IMR-90 (cell line): Measurements from ENCODE around the gene APOL3. TPM values are rescaled to one million over a fixed set of nuclear protein-coding genes. Genes with fewer than 3 reads are reported as not detected.

ENCODE experiments used
- ATAC-seq: fragments of 200-7000 bp; cut with Tn5 transposase; 2 replicates; pipeline ENCODE4 v1.9.1; 2020; ENCODE audit warnings: low read depth, mild to moderate bottlenecking, moderate library complexity
- BruUV-seq: library from RNA; stranded (reverse); fragments of 400-500 nt; replicated peaks from 2 replicates; lab custom pipeline; 2021; lab: Mats Ljungman, UMichigan
- CTCF ChIA-PET: fragments of 300-600 bp; formaldehyde crosslinking; extraction: SDS; loops from one replicate; lab custom pipeline; 2021; ENCODE audit warnings: antibody characterized with exemption; lab: Yijun Ruan, JAX
- POLR2A ChIA-PET: fragments of 300-600 bp; sonication (Branson Sonifier 250); formaldehyde crosslinking; loops from one replicate; lab custom pipeline; 2022; ENCODE audit warnings: antibody characterized with exemption; ENCODE audit not compliant: unreplicated experiment; lab: Charles Lee
- DNase-seq: peaks from one replicate; pipeline ENCODE4 v3.0.0; 2013
- H2AFZ ChIP-seq: replicated peaks from 2 replicates; pipeline ENCODE3; 2013; ENCODE audit warnings: low read length, mild to moderate bottlenecking; ENCODE audit not compliant: poor library complexity
- H2AK5ac ChIP-seq: 2 replicates; pipeline ENCODE4 v1.6.1; 2013; ENCODE audit warnings: low read depth, low read length, inconsistent platforms
- H2AK9ac ChIP-seq: replicated peaks from 2 replicates; pipeline ENCODE3; 2013; ENCODE audit warnings: mild to moderate bottlenecking, low read depth, low read length, moderate library complexity; ENCODE audit not compliant: poor library complexity
- H2BK120ac ChIP-seq: 2 replicates; pipeline ENCODE4 v1.6.1; 2013; ENCODE audit warnings: low read depth, low read length, inconsistent platforms
- H2BK15ac ChIP-seq: 3 replicates; pipeline ENCODE4 v1.6.1; 2013; ENCODE audit warnings: low read depth, low read length, inconsistent platforms
- H2BK20ac ChIP-seq: 2 replicates; pipeline ENCODE4 v1.6.1; 2013; ENCODE audit warnings: low read depth, mild to moderate bottlenecking, inconsistent platforms, low read length, moderate library complexity
- H2BK5ac ChIP-seq: 2 replicates; pipeline ENCODE4 v1.6.1; 2013; ENCODE audit warnings: mild to moderate bottlenecking, low read depth, low read length, inconsistent platforms; ENCODE audit not compliant: poor library complexity, severe bottlenecking
- H3K14ac ChIP-seq: replicated peaks from 2 replicates; pipeline ENCODE4 v1.6.1; 2013; ENCODE audit warnings: low read depth, low read length, inconsistent platforms
- H3K18ac ChIP-seq: 2 replicates; pipeline ENCODE4 v1.6.1; 2013; ENCODE audit warnings: low read depth, low read length, control low read depth
- H3K23ac ChIP-seq: 2 replicates; pipeline ENCODE4 v1.6.1; 2013; ENCODE audit warnings: low read depth, low read length, inconsistent platforms
- H3K27ac ChIP-seq: 2 replicates; pipeline ENCODE4 v1.5.1; 2013; ENCODE audit warnings: mild to moderate bottlenecking, control low read depth, low read length; ENCODE audit not compliant: insufficient read depth
- H3K27me3 ChIP-seq: 2 replicates; pipeline ENCODE4 v1.6.1; 2013; ENCODE audit warnings: low read length; ENCODE audit not compliant: control insufficient read depth, insufficient read depth
- H3K36me3 ChIP-seq: 2 replicates; pipeline ENCODE4 v1.6.1; 2013; ENCODE audit warnings: low read length, mixed read lengths; ENCODE audit not compliant: control insufficient read depth, insufficient read depth
- H3K4ac ChIP-seq: 2 replicates; pipeline ENCODE4 v1.6.1; 2013; ENCODE audit warnings: low read depth, low read length, inconsistent platforms
- H3K4me1 ChIP-seq: 2 replicates; pipeline ENCODE4 v1.6.1; 2013; ENCODE audit warnings: low read length, mixed read lengths; ENCODE audit not compliant: control insufficient read depth, insufficient read depth
- H3K4me2 ChIP-seq: 2 replicates; pipeline ENCODE4 v1.6.1; 2013; ENCODE audit warnings: low read depth, mild to moderate bottlenecking, control low read depth, low read length, moderate library complexity
- H3K4me3 ChIP-seq: 2 replicates; pipeline ENCODE4 v1.5.1; 2013; ENCODE audit warnings: low read depth, mild to moderate bottlenecking, control low read depth, low read length, moderate library complexity; ENCODE audit not compliant: insufficient read depth
- H3K56ac ChIP-seq: 2 replicates; pipeline ENCODE4 v1.6.1; 2013; ENCODE audit warnings: low read length, inconsistent platforms; ENCODE audit not compliant: insufficient read depth; ENCODE audit errors: extremely low read depth
- H3K79me1 ChIP-seq, 2 experiments: 2 replicates each; pipeline ENCODE4 v1.6.1; 2013; ENCODE audit warnings: low read length in 2 of 2, inconsistent platforms in 1 of 2, low read depth in 1 of 2
- H3K9ac ChIP-seq: 2 replicates; pipeline ENCODE4 v1.6.1; 2013; ENCODE audit warnings: low read depth, low read length, control low read depth
- H3K9me1 ChIP-seq: 2 replicates; pipeline ENCODE4 v1.6.1; 2013; ENCODE audit warnings: low read length, inconsistent platforms; ENCODE audit not compliant: insufficient read depth
- H3K9me3 ChIP-seq: 2 replicates; pipeline ENCODE4 v1.6.1; 2013; ENCODE audit warnings: low read length; ENCODE audit not compliant: control insufficient read depth, insufficient read depth
- H4K20me1 ChIP-seq: 2 replicates; pipeline ENCODE4 v1.6.1; 2013; ENCODE audit warnings: low read length, inconsistent platforms; ENCODE audit not compliant: insufficient read depth
- H4K5ac ChIP-seq: 2 replicates; pipeline ENCODE4 v1.6.1; 2013; ENCODE audit warnings: mild to moderate bottlenecking, low read depth, low read length, control low read depth
- H4K8ac ChIP-seq, 2 experiments: 2 replicates each; pipeline ENCODE4 v1.6.1; 2013; ENCODE audit warnings: low read depth in 2 of 2, low read length in 2 of 2, control low read depth in 1 of 2, inconsistent platforms in 1 of 2
- H4K91ac ChIP-seq: 2 replicates; pipeline ENCODE4 v1.6.1; 2013; ENCODE audit warnings: low read depth, low read length, inconsistent platforms; ENCODE audit not compliant: insufficient read depth
- BHLHE40 ChIP-seq: fragments of 150-350 bp; IDR thresholded peaks from 2 replicates; pipeline ENCODE4 v1.6.1; 2016; ENCODE audit warnings: mild to moderate bottlenecking, low read depth, low read length
- CEBPB ChIP-seq: IDR thresholded peaks from 2 replicates; pipeline ENCODE4 v1.6.1; 2012; ENCODE audit warnings: low read depth, low read length, improper control_type of control experiment
- CHD1 ChIP-seq: IDR thresholded peaks from 2 replicates; pipeline ENCODE4 v1.6.1; 2012; ENCODE audit warnings: low read depth, low read length, improper control_type of control experiment
- CTCF ChIP-seq: conservative IDR thresholded peaks from 2 replicates; pipeline ENCODE4 v1.5.1; 2012; ENCODE audit warnings: mild to moderate bottlenecking, low read depth, low read length, improper control_type of control experiment
- ELK1 ChIP-seq: fragments of 150-350 bp; IDR thresholded peaks from 2 replicates; pipeline ENCODE4 v1.6.1; 2016; ENCODE audit warnings: low read depth, mild to moderate bottlenecking, low read length, moderate library complexity, borderline replicate concordance
- FOS ChIP-seq: fragments of 150-350 bp; IDR thresholded peaks from 2 replicates; pipeline ENCODE4 v1.6.1; 2016; ENCODE audit warnings: low read depth, low read length
- MXI1 ChIP-seq: IDR thresholded peaks from 2 replicates; pipeline ENCODE4 v1.6.1; 2012; ENCODE audit warnings: low read depth, mild to moderate bottlenecking, low read length, moderate library complexity, borderline replicate concordance
- NFE2L2 ChIP-seq: fragments of 150-350 bp; IDR thresholded peaks from 2 replicates; pipeline ENCODE4 v1.6.1; 2016; ENCODE audit warnings: low read depth, mild to moderate bottlenecking, low read length
- POLR2A ChIP-seq: IDR thresholded peaks from 2 replicates; pipeline ENCODE4 v1.6.1; 2012; ENCODE audit warnings: mild to moderate bottlenecking, low read depth, low read length
- RAD21 ChIP-seq: IDR thresholded peaks from 2 replicates; pipeline ENCODE4 v1.6.1; 2012; ENCODE audit warnings: low read length, improper control_type of control experiment
- RFX5 ChIP-seq: IDR thresholded peaks from 2 replicates; pipeline ENCODE4 v1.8.0; 2012; ENCODE audit warnings: low read depth, mild to moderate bottlenecking, low read length, moderate library complexity
- SMC3 ChIP-seq: fragments of 150-350 bp; IDR thresholded peaks from 2 replicates; pipeline ENCODE4 v1.6.1; 2016; ENCODE audit warnings: low read depth, mild to moderate bottlenecking, antibody characterized with exemption, low read length, moderate library complexity
- USF2 ChIP-seq: fragments of 150-350 bp; IDR thresholded peaks from 2 replicates; pipeline ENCODE4 v1.6.1; 2017; ENCODE audit warnings: mild to moderate bottlenecking, antibody characterized with exemption, low read length, low read depth
- WGBS, 2 experiments: methylation state at CpG; one replicate each; pipeline versions ENCODE4 v1.1.5 to v1.1.7; 2013; ENCODE audit warnings: missing lambda C conversion rate in 2 of 2; ENCODE audit not compliant: insufficient read length in 1 of 2; ENCODE audit errors: extremely low coverage in 2 of 2; 5-methylcytosine and 5-hydroxymethylcytosine counted together
- dilution Hi-C: fragments of 300-500 bp; cut with HindIII; formaldehyde crosslinking; loops from one replicate; pipeline ENCODE4 v1.14.3; 2018; ENCODE audit warnings: low sequenced_read_pairs; ENCODE audit not compliant: unreplicated experiment
- in situ Hi-C: fragments of 300-500 bp; cut with MboI; formaldehyde crosslinking; loops from 3 replicates; pipeline ENCODE4 v1.14.3; 2019; ENCODE audit warnings: low sequenced_read_pairs, inconsistent platforms, mixed read lengths
- intact Hi-C: fragments of 100-400 bp; cut with micrococcal nuclease; formaldehyde crosslinking; loops from 2 replicates; pipeline ENCODE4 v1.10.0; 2022
- polyA plus RNA-seq, 3 experiments: library from polyadenylated mRNA; depleted of rRNA; stranded (reverse); fragments of >200 nt; gene quantifications; 2 replicates each; pipeline ENCODE4 v1.2.3, GENCODE V29; 2012; ENCODE audit warnings: low replicate concordance in 1 of 3
- total RNA-seq: library from RNA; depleted of rRNA; stranded (reverse); fragments of >200 nt; gene quantifications from 2 replicates; pipeline ENCODE4 v1.2.3, GENCODE V29; 2012

APOL3 gene
- total and polyA plus RNA-seq, 2 of the 4 experiments (the other 2 are of a cell fraction): 1.4 to 2.3 TPM

- Histone ChIP-seq H4K20me1 (no peaks in the 10 kb centered on the region), H4K91ac (peak overlapping the region; percentile 94), H3K18ac (peak overlapping the region; percentile 68), H2AK9ac (peak overlapping the region; percentile 93), H2BK20ac (peak overlapping the region; percentile 92), H3K9ac (peak overlapping the region; percentile 40), H3K4me2 (peak overlapping the region; percentile 76), H3K4me1 (peaks cover 13% of the 10 kb centered on the region; the same call in 1 of the 2 replicates), H3K4me3 (peak overlapping the region; percentile 39), H3K56ac (peak overlapping the region; percentile 98), H3K27ac (peak overlapping the region; percentile 76), H3K4ac (peak overlapping the region; percentile 96), H2BK15ac (peak overlapping the region; percentile 13; the same call in 1 of the 3 replicates), H3K27me3 (no peaks in the 10 kb centered on the region), H3K23ac (peak overlapping the region; percentile 93), H4K8ac (peak overlapping the region; percentile 67 to 96), H2AK5ac (peak overlapping the region; percentile 49), H3K79me1 (peaks cover 0 to 7% of the 10 kb centered on the region in 2 experiments; a peak in 1 of 4 replicates), H3K14ac (peak overlapping the region; percentile 96), H3K9me1 (peaks cover 10% of the 10 kb centered on the region; the same call in 1 of the 2 replicates), H2AFZ (peak overlapping the region; percentile 87), H4K5ac (peak overlapping the region; percentile 92), H2BK120ac (peak overlapping the region; percentile 96), H2BK5ac (peak overlapping the region; percentile 95), H3K36me3 (no peaks in the 10 kb centered on the region), H3K9me3 (0 out of 2 replicates have a peak, but pooled peaks cover 2% of the 10 kb centered on the region)
- BruUV-seq: no TSS peak
- DNase-seq: peak; percentile 77
- intact Hi-C loops (no loop called here), in situ Hi-C loops (no loop called here), dilution Hi-C loops (no loop called here)
- peak; percentile 90 for ATAC-seq
- TF ChIP-seq RFX5: no peak
- TF ChIP-seq SMC3: no peak
- TF ChIP-seq CHD1: no peak
- TF ChIP-seq BHLHE40: peak; percentile 15; the same call in 1 of the 2 replicates
- no peak for TF ChIP-seq NFE2L2
- no peak for TF ChIP-seq MXI1
- no peak for TF ChIP-seq CTCF
- TF ChIP-seq ELK1: no peak
- TF ChIP-seq RAD21: no peak
- TF ChIP-seq POLR2A: no peak
- TF ChIP-seq CEBPB: no peak
- TF ChIP-seq FOS: peak; percentile 13; the same call in 1 of the 2 replicates
- TF ChIP-seq USF2: no peak
- ChIA-PET CTCF (interaction anchor here (0.6 to 2.8 kb wide), 2 partner anchors 21 to 23 kb away, joined by 4 to 7 read pairs; no protein-coding TSS in a partner anchor), POLR2A (no interaction called here)
- WGBS, 2 experiments: 51% methylated on average over 4 of the region's 15 CpGs; no CpG with 5 or more reads in 1 of the 2 experiments
Observed at GRCh38 chr22:36156515-36157419, 3.8 kb downstream of the APOL3 start.
